Epidermal melanocyte (primary cell): ENCODE results near the gene NBEAL1.
A peak's percentile ranks its signal among the peaks of the same experiment; 100 is the strongest.
"Not testable (repeated sequence)": the region's sequence is repeated elsewhere in the genome, so short reads cannot be mapped to it uniquely, and the experiment has no call there.

Experiments
- DNase-seq: peaks from one replicate; pipeline ENCODE4 v3.0.0; 2011; ENCODE audit warnings: low spot score; ENCODE audit not compliant: insufficient read length

Gene NBEAL1

GRCh38 chr2:203225423-203226039 is 210.9 kb downstream of the NBEAL1 start:
- DNase-seq, result no peak

GRCh38 chr2:203229674-203230073 is 215.0 kb downstream of the NBEAL1 start:
- DNase-seq, result not testable (repeated sequence)

GRCh38 chr2:203237346-203238238 is 222.9 kb downstream of the NBEAL1 start:
- no peak for DNase-seq

GRCh38 chr2:203238292-203238703 is 223.6 kb downstream of the NBEAL1 start:
- no peak for DNase-seq

GRCh38 chr2:203238704-203239526 is 224.2 kb downstream of the NBEAL1 start, which contains the start of gene CYP20A1:
TSS of gene CYP20A1 (plus strand) at chr2:203239018. CDS start at chr2:203239063, 45 bp downstream.
- DNase-seq, result peak; percentile 89

GRCh38 chr2:203240491-203240890 is 225.8 kb downstream of the NBEAL1 start:
- DNase-seq, result no peak

- DNase-seq, result no peak
Observed at GRCh38 chr2:203242518-203242917, 227.8 kb downstream of the NBEAL1 start.

GRCh38 chr2:203246646-203247045 is 232.0 kb downstream of the NBEAL1 start:
- no peak for DNase-seq

GRCh38 chr2:203252818-203253217 is 238.1 kb downstream of the NBEAL1 start:
- DNase-seq, result no peak

GRCh38 chr2:203253422-203254095 is 238.9 kb downstream of the NBEAL1 start:
- not testable (repeated sequence) for DNase-seq

- no peak for DNase-seq
Observed at GRCh38 chr2:203261326-203262159, 246.9 kb downstream of the NBEAL1 start.
